ENCODE data around the gene DGAT2. TPM values are rescaled to one million over a fixed set of nuclear protein-coding genes. Genes with fewer than 3 reads are reported as not detected.

DGAT2 gene
- total RNA-seq, 4 donors from 2014 or later = 2.4 to 7.7 (median 4.5) TPM

DNA sequence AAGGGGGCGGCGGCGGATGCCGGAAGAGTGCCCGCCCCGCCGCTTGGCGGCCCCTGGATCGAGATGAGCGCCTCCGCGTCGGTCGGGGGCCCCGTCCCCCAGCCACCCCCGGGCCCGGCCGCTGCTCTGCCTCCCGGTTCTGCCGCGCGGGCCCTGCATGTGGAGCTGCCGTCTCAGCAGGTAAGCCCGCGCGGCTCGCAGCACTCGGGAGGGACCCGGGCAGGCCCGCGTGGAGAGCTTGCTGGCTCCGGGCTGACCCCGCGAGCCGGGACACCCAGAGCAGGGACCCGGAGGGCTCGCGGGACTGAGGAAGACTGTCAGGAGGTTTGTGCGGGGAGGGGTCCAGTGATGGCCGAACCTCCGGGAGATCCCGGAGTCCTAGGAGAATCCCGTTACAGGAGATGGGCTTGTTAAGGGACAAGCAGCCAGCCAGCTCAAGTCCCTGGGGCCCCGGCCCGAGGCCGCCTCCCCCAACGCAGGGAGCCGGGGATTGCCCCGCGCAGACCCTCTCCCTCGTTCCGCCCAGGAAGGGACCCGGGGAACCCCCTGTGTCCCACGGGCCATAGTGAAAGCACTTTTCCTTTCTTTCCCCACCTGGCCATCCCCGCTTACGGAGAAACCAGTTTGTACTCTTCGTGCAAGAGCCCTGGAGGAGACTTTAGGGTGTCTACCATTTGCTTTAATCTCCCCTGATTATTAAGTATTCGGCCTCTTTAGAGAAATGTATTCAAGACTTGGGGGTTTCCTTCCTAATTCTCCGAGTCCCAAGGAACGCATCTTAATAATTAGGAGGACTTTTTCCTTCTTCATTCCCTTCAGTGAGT is 47.0 kb downstream of the DGAT2 start:
- DNase-seq = peak in 1 of 3 donors; percentile 40

DNA sequence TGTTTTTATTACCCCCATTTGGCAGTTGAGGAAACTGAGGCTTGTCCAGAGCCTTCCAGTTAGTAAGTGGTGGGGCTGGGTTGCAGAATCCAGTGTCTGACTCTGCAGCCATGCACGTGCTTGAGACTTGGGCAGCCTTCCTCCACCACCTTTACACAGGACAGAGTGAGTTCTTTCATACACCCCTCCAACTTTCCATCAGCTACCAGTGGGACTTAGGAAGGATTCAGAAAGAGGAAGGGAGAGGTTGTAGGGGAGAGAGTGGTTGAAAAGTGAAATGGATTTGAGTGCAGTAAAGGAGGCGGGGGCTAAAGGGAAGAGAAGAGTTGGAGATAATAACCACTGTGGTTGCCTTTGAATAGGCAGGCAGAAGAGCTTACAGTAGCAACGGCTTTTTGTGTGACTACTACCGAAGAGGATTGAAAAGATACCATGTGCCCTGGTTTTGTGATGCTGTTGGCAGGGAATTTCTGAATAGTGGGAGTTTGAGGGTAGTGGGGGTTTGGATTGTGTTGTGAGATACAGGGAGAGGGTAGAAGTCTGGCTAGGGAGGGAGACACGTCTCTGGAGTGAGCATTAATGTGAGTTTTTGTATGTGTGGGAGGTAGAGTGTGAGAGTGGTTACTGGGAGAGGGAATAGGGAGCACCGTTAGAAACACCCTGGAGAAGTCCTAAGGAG is 48.1 kb downstream of the DGAT2 start:
- no peak for DNase-seq
- Histone ChIP-seq H3K27ac (peak overlapping the region in 1 of 4 donors; percentile 99), H3K4me1 (peaks cover 0 to 26% (median 9%) of the 10 kb centered on the region in 4 donors), H3K36me3 (no peaks in the 10 kb centered on the region), H3K9me3 (no peaks in the 10 kb centered on the region), H3K4me3 (peak overlapping the region; percentile 86 to 98 (median 96)), H3K27me3 (no peaks in the 10 kb centered on the region)
- TF ChIP-seq, protein P1, sequence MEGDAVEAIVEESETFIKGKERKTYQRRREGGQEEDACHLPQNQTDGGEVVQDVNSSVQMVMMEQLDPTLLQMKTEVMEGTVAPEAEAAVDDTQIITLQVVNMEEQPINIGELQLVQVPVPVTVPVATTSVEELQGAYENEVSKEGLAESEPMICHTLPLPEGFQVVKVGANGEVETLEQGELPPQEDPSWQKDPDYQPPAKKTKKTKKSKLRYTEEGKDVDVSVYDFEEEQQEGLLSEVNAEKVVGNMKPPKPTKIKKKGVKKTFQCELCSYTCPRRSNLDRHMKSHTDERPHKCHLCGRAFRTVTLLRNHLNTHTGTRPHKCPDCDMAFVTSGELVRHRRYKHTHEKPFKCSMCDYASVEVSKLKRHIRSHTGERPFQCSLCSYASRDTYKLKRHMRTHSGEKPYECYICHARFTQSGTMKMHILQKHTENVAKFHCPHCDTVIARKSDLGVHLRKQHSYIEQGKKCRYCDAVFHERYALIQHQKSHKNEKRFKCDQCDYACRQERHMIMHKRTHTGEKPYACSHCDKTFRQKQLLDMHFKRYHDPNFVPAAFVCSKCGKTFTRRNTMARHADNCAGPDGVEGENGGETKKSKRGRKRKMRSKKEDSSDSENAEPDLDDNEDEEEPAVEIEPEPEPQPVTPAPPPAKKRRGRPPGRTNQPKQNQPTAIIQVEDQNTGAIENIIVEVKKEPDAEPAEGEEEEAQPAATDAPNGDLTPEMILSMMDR (IDR thresholded peaks at IDR 0.05) = no peak
- TF ChIP-seq POLR2A (IDR thresholded peaks at IDR 0.05) = no peak

More for the DNA sequence above, 47.0 kb downstream of the DGAT2 start:
- H3K27me3 ChIP-seq = no peaks in the 10 kb centered on the region
- H3K4me1 ChIP-seq = peaks cover 0 to 22% (median 9%) of the 10 kb centered on the region in 4 donors
- no peaks in the 10 kb centered on the region for H3K36me3 ChIP-seq
- H3K27ac ChIP-seq = peak overlapping the region; percentile 94 to 99 (median 96)
- H3K4me3 ChIP-seq = peak overlapping the region; percentile 86 to 98 (median 96)
- TF ChIP-seq, protein P1 (IDR thresholded peaks at IDR 0.05) = no peak
- no peak for TF ChIP-seq POLR2A (IDR thresholded peaks at IDR 0.05)
- H3K9me3 ChIP-seq = no peaks in the 10 kb centered on the region

DNA sequence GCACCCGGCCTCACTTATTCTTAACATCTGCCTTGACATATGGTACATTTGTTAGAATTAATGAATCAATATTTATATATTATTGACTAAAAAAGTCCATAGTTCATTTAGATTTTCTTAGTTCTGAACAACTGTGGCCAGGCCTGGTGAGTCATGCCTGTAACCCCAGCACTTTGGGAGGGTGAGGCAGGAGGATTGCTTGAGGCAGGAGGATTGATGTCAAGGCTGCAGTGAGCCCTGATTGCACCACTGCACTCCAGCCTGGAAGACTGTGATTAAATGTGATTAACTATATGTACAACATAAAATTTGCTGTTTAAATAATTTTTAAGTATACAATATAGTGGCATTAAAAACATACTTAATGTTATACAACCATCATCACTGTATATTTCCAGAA is 52.1 kb downstream of the DGAT2 start:
- Histone ChIP-seq H3K9me3 (no peaks in the 10 kb centered on the region), H3K27me3 (no peaks in the 10 kb centered on the region), H3K27ac (no peak overlapping the region), H3K4me3 (no peak overlapping the region), H3K4me1 (peaks cover 0 to 41% (median 11%) of the 10 kb centered on the region in 4 donors), H3K36me3 (no peaks in the 10 kb centered on the region)
- DNase-seq = no peak
- TF ChIP-seq, protein P1 (IDR thresholded peaks at IDR 0.05) = no peak
- TF ChIP-seq POLR2A (IDR thresholded peaks at IDR 0.05) = no peak

DNA sequence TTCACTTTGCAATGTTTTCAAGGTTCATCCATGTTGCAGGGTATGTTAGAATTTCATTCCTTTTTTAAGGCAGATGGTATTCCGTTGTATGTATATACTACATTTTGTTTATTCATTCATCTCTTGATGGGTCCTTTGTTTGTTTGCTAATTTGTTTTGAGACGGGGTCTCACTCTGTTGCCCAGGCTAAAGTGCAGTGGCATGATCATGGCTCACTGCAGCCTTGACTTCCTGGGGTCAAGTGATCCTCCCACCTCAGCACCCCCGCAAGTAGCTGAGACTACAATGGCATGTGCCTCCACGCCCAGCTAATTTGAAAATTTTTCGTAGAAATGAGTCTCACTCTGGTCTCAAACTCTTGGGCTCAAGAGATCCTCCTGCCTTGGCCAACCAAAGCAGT is 52.6 kb downstream of the DGAT2 start:
- Histone ChIP-seq H3K9me3 (no peaks in the 10 kb centered on the region), H3K27me3 (no peaks in the 10 kb centered on the region), H3K4me3 (no peak overlapping the region), H3K36me3 (no peaks in the 10 kb centered on the region), H3K27ac (no peak overlapping the region), H3K4me1 (peaks cover 0 to 44% (median 12%) of the 10 kb centered on the region in 4 donors)
- TF ChIP-seq, protein P1 (IDR thresholded peaks at IDR 0.05) = no peak
- TF ChIP-seq POLR2A (IDR thresholded peaks at IDR 0.05) = no peak
- no peak for DNase-seq

DNA sequence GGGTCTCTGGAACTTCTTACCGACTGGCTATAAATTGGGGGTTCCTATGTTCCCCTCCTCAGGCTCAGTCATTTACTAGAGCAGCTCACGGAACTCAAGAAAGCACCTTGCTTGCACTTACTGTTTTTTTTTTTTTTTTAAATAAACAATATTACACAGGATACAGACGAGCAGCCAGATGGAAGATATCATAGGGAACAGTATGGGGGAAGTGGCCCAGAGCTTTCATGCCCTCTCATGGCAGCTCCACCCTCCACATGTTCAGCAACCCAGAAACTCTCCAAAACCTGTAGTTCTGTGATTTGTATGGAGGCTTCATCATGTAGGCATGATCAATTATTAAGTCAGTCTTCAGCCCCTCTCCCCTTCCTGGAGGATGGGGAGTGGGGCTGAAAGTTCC is 54.0 kb downstream of the DGAT2 start:
- Histone ChIP-seq H3K4me1 (peaks cover 0 to 37% (median 7%) of the 10 kb centered on the region in 4 donors), H3K4me3 (no peak overlapping the region), H3K27ac (peak overlapping the region in 1 of 4 donors; percentile 71), H3K9me3 (no peaks in the 10 kb centered on the region), H3K27me3 (no peaks in the 10 kb centered on the region), H3K36me3 (no peaks in the 10 kb centered on the region)
- DNase-seq = no peak
- TF ChIP-seq, protein P1 (IDR thresholded peaks at IDR 0.05) = no peak
- no peak for TF ChIP-seq POLR2A (IDR thresholded peaks at IDR 0.05)

Measured in Peyer's patch (tissue), 4 donors.